ENCODE data around the gene SMIM8.

SMIM8 gene

GRCh38 chr6:87283461-87283860, 38.9 kb upstream of the SMIM8 start:
- ATAC-seq (ENCODE audit: insufficient read depth, low read depth): no peak
- H3K9me3 ChIP-seq (ENCODE audit: insufficient read depth, low read length, severe bottlenecking): no peaks in the 10 kb centered on the region
- no peak overlapping the region for H3K9ac ChIP-seq (ENCODE audit: low read depth, low read length)
- H4K20me1 ChIP-seq (ENCODE audit: insufficient read depth, low read length): no peaks in the 10 kb centered on the region
- no peaks in the 10 kb centered on the region for H3K4me1 ChIP-seq (ENCODE audit: insufficient read depth, low read length)
- H3K79me2 ChIP-seq (ENCODE audit: insufficient read depth, low read length): no peaks in the 10 kb centered on the region
- H2AFZ ChIP-seq (ENCODE audit: low read depth, low read length): no peak overlapping the region
- TF ChIP-seq CTCF (IDR thresholded peaks at IDR 0.05; ENCODE audit: borderline replicate concordance, extremely low read depth, low read length, poor library complexity, severe bottlenecking) (no peak), EZH2 (IDR thresholded peaks at IDR 0.05; ENCODE audit: borderline replicate concordance, low read depth, low read length, severe bottlenecking) (no peak)
- H3K36me3 ChIP-seq (ENCODE audit: insufficient read depth, low read length): no peaks in the 10 kb centered on the region
- H3K27ac ChIP-seq (ENCODE audit: low read length): no peak overlapping the region
- no peak for DNase-seq
- no peaks in the 10 kb centered on the region for H3K27me3 ChIP-seq (ENCODE audit: insufficient read depth, low read length, poor library complexity)
- no peak overlapping the region for H3K4me3 ChIP-seq (ENCODE audit: low read depth in 1 of 2, low read length in 2 of 2)
- no peak overlapping the region for H3K4me2 ChIP-seq (ENCODE audit: insufficient read depth, low read length)

GRCh38 chr6:87287251-87287650, 35.1 kb upstream of the SMIM8 start:
- no peak overlapping the region for H3K27ac ChIP-seq (ENCODE audit: low read length)
- H3K79me2 ChIP-seq (ENCODE audit: insufficient read depth, low read length): no peaks in the 10 kb centered on the region
- no peak for DNase-seq
- no peak overlapping the region for H3K9ac ChIP-seq (ENCODE audit: low read depth, low read length)
- no peaks in the 10 kb centered on the region for H4K20me1 ChIP-seq (ENCODE audit: insufficient read depth, low read length)
- no peak overlapping the region for H2AFZ ChIP-seq (ENCODE audit: low read depth, low read length)
- no peaks in the 10 kb centered on the region for H3K4me1 ChIP-seq (ENCODE audit: insufficient read depth, low read length)
- H3K4me2 ChIP-seq (ENCODE audit: insufficient read depth, low read length): no peak overlapping the region
- no peaks in the 10 kb centered on the region for H3K36me3 ChIP-seq (ENCODE audit: insufficient read depth, low read length)
- TF ChIP-seq CTCF (IDR thresholded peaks at IDR 0.05; ENCODE audit: borderline replicate concordance, extremely low read depth, low read length, poor library complexity, severe bottlenecking): no peak
- no peak for TF ChIP-seq EZH2 (IDR thresholded peaks at IDR 0.05; ENCODE audit: borderline replicate concordance, low read depth, low read length, severe bottlenecking)
- ATAC-seq (ENCODE audit: insufficient read depth, low read depth): no peak
- no peak overlapping the region for H3K4me3 ChIP-seq (ENCODE audit: low read depth in 1 of 2, low read length in 2 of 2)
- H3K9me3 ChIP-seq (ENCODE audit: insufficient read depth, low read length, severe bottlenecking): no peaks in the 10 kb centered on the region
- peaks cover 4% of the 10 kb centered on the region for H3K27me3 ChIP-seq (ENCODE audit: insufficient read depth, low read length, poor library complexity)

DNA sequence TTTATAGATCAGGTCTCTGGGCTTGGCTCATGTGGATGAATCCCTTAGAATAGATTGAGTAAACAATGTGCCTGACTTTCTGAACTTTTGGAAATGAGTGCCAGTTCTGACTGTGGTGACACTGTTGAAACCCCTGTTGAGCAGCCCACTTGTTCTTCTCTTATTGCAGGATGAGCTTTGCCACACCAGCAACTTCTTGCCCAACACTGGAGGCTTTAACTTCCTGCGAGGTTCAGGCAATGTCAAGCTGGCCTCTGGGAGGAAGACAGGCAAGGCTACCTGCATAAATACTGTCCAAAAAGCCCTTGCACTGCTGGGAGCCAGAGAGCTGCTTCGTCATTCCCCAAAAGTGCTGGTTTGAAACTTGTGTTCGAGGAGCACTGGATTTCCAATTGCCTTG, 32.8 kb upstream of the SMIM8 start:
- Histone ChIP-seq H3K27me3 (ENCODE audit: insufficient read depth, low read length, poor library complexity) (peaks cover 4% of the 10 kb centered on the region), H4K20me1 (ENCODE audit: insufficient read depth, low read length) (no peaks in the 10 kb centered on the region), H3K27ac (ENCODE audit: low read length) (no peak overlapping the region), H3K9ac (ENCODE audit: low read depth, low read length) (no peak overlapping the region), H3K4me3 (ENCODE audit: low read depth in 1 of 2, low read length in 2 of 2) (no peak overlapping the region), H3K79me2 (ENCODE audit: insufficient read depth, low read length) (no peaks in the 10 kb centered on the region), H3K36me3 (ENCODE audit: insufficient read depth, low read length) (no peaks in the 10 kb centered on the region), H3K9me3 (ENCODE audit: insufficient read depth, low read length, severe bottlenecking) (no peaks in the 10 kb centered on the region), H3K4me2 (ENCODE audit: insufficient read depth, low read length) (no peak overlapping the region), H2AFZ (ENCODE audit: low read depth, low read length) (no peak overlapping the region), H3K4me1 (ENCODE audit: insufficient read depth, low read length) (no peaks in the 10 kb centered on the region)
- no peak for ATAC-seq (ENCODE audit: insufficient read depth, low read depth)
- no peak for DNase-seq
- no peak for TF ChIP-seq CTCF (IDR thresholded peaks at IDR 0.05; ENCODE audit: borderline replicate concordance, extremely low read depth, low read length, poor library complexity, severe bottlenecking)
- TF ChIP-seq EZH2 (IDR thresholded peaks at IDR 0.05; ENCODE audit: borderline replicate concordance, low read depth, low read length, severe bottlenecking): no peak

GRCh38 chr6:87291883-87292282, 30.5 kb upstream of the SMIM8 start:
- H3K9ac ChIP-seq (ENCODE audit: low read depth, low read length): no peak overlapping the region
- no peak for DNase-seq

More at GRCh38 chr6:87291883-87292282, 30.5 kb upstream of the SMIM8 start:
- no peak overlapping the region for H3K4me3 ChIP-seq (ENCODE audit: low read depth in 1 of 2, low read length in 2 of 2)
- no peak overlapping the region for H3K27ac ChIP-seq (ENCODE audit: low read length)
- no peak overlapping the region for H2AFZ ChIP-seq (ENCODE audit: low read depth, low read length)
- H3K4me2 ChIP-seq (ENCODE audit: insufficient read depth, low read length): no peak overlapping the region
- ATAC-seq (ENCODE audit: insufficient read depth, low read depth): no peak
- no peaks in the 10 kb centered on the region for H3K36me3 ChIP-seq (ENCODE audit: insufficient read depth, low read length)
- H3K9me3 ChIP-seq (ENCODE audit: insufficient read depth, low read length, severe bottlenecking): no peaks in the 10 kb centered on the region
- no peak for TF ChIP-seq EZH2 (IDR thresholded peaks at IDR 0.05; ENCODE audit: borderline replicate concordance, low read depth, low read length, severe bottlenecking)
- TF ChIP-seq CTCF (IDR thresholded peaks at IDR 0.05; ENCODE audit: borderline replicate concordance, extremely low read depth, low read length, poor library complexity, severe bottlenecking): no peak
- H3K27me3 ChIP-seq (ENCODE audit: insufficient read depth, low read length, poor library complexity): peaks cover 10% of the 10 kb centered on the region
- H3K4me1 ChIP-seq (ENCODE audit: insufficient read depth, low read length): no peaks in the 10 kb centered on the region
- H3K79me2 ChIP-seq (ENCODE audit: insufficient read depth, low read length): no peaks in the 10 kb centered on the region
- no peaks in the 10 kb centered on the region for H4K20me1 ChIP-seq (ENCODE audit: insufficient read depth, low read length)
